Activated CD8-positive, alpha-beta T cell treated with anti-CD3 and anti-CD28 coated beads for 36 hours (primary cell): ENCODE results near the gene SRGAP1. TPM values are rescaled to one million over a fixed set of nuclear protein-coding genes. Genes with fewer than 3 reads are reported as not detected.

Experiments used
- ATAC-seq: fragments of 200-7000 bp; cut with Tn5 transposase; one replicate; pipeline ENCODE4 v1.10.0; 2021; ENCODE audit warnings: mild to moderate bottlenecking, moderate library complexity
- CTCF ChIA-PET: fragments of 350-600 bp; sonication (Branson Sonifier 250); formaldehyde crosslinking; loops from one replicate; lab custom pipeline; 2021; ENCODE audit warnings: antibody characterized with exemption; lab: Charles Lee
- POLR2A ChIA-PET: fragments of 350-600 bp; sonication (Branson Sonifier 250); formaldehyde crosslinking; loops from one replicate; lab custom pipeline; 2021; ENCODE audit warnings: antibody characterized with exemption; lab: Charles Lee
- DNase-seq: peaks from one replicate; pipeline ENCODE4 v3.0.0-alpha.2; 2020
- H3K27ac Mint-ChIP-seq: one replicate; pipeline ENCODE4 v1.8.0; 2021; ENCODE audit warnings: mild to moderate bottlenecking, mixed read lengths
- H3K27me3 Mint-ChIP-seq: one replicate; pipeline ENCODE4 v1.8.0; 2021; ENCODE audit warnings: mixed read lengths
- H3K36me3 Mint-ChIP-seq: one replicate; pipeline ENCODE4 v1.8.0; 2021; ENCODE audit warnings: low read depth, mixed read lengths
- H3K4me1 Mint-ChIP-seq: one replicate; pipeline ENCODE4 v1.8.0; 2021; ENCODE audit warnings: low read depth, mixed read lengths
- H3K4me3 Mint-ChIP-seq: one replicate; pipeline ENCODE4 v1.8.0; 2021; ENCODE audit warnings: mild to moderate bottlenecking, moderate library complexity, mixed read lengths
- H3K9me3 Mint-ChIP-seq: one replicate; pipeline ENCODE4 v1.8.0; 2021; ENCODE audit warnings: mixed read lengths
- CTCF ChIP-seq: fragments of 200-600 bp; IDR thresholded peaks from one replicate; pipeline ENCODE4 v1.8.0; 2022; ENCODE audit warnings: antibody characterized with exemption, mild to moderate bottlenecking
- intact Hi-C: fragments of 100-400 bp; cut with micrococcal nuclease; formaldehyde crosslinking; loops from one replicate; pipeline ENCODE4 v1.10.0; 2022
- total RNA-seq, 2 experiments: library from RNA; stranded (reverse); gene quantifications; one replicate each; pipeline ENCODE4 v1.2.3, GENCODE V29; 2021

Gene SRGAP1
- total RNA-seq, 2 experiments from 2014 or later = 0.02 to 0.07 TPM

GRCh38 chr12:64018524-64018923 lies 174.0 kb downstream of the SRGAP1 start:
- intact Hi-C loops = no loop called here
- TF ChIP-seq CTCF = no peak
- ATAC-seq (no peak), DNase-seq (no peak)
- Mint-ChIP-seq H3K36me3 (no peaks in the 10 kb centered on the region), H3K4me1 (no peaks in the 10 kb centered on the region), H3K9me3 (no peaks in the 10 kb centered on the region), H3K4me3 (no peak overlapping the region), H3K27me3 (peaks cover 1% of the 10 kb centered on the region), H3K27ac (no peak overlapping the region)
- ChIA-PET CTCF (no interaction called here), POLR2A (no interaction called here)

- intact Hi-C loops = no loop called here
- POLR2A ChIA-PET = no interaction called here
- H3K4me1 Mint-ChIP-seq = no peaks in the 10 kb centered on the region
- no peaks in the 10 kb centered on the region for H3K9me3 Mint-ChIP-seq
- peaks cover 1% of the 10 kb centered on the region for H3K27me3 Mint-ChIP-seq
- H3K4me3 Mint-ChIP-seq = no peak overlapping the region
- no peak overlapping the region for H3K27ac Mint-ChIP-seq
- DNase-seq = no peak
- CTCF ChIA-PET = no interaction called here
- TF ChIP-seq CTCF = no peak
- no peaks in the 10 kb centered on the region for H3K36me3 Mint-ChIP-seq
- ATAC-seq = no peak
These were observed 174.6 kb downstream of the SRGAP1 start for GRCh38 chr12:64019101-64019500.

- Mint-ChIP-seq H3K4me1 (no peaks in the 10 kb centered on the region), H3K36me3 (no peaks in the 10 kb centered on the region), H3K4me3 (no peak overlapping the region), H3K27ac (no peak overlapping the region), H3K27me3 (peaks cover 1% of the 10 kb centered on the region), H3K9me3 (no peaks in the 10 kb centered on the region)
- no peak for TF ChIP-seq CTCF
- intact Hi-C loops = no loop called here
- DNase-seq (no peak), ATAC-seq (no peak)
- ChIA-PET CTCF (no interaction called here), POLR2A (no interaction called here)
These were observed 175.2 kb downstream of the SRGAP1 start for GRCh38 chr12:64019654-64020053.

- intact Hi-C loops = no loop called here
- H3K4me1 Mint-ChIP-seq = no peaks in the 10 kb centered on the region
- no peaks in the 10 kb centered on the region for H3K9me3 Mint-ChIP-seq
- H3K36me3 Mint-ChIP-seq = no peaks in the 10 kb centered on the region
- ChIA-PET CTCF (interaction anchor here (1.6 kb wide), 1 partner anchor 231 kb away, joined by 3 read pairs; no protein-coding TSS in a partner anchor), POLR2A (no interaction called here)
- H3K27ac Mint-ChIP-seq = no peak overlapping the region
- TF ChIP-seq CTCF = no peak
- peaks cover 1% of the 10 kb centered on the region for H3K27me3 Mint-ChIP-seq
- ATAC-seq (no peak), DNase-seq (no peak)
- no peak overlapping the region for H3K4me3 Mint-ChIP-seq
These were observed 180.9 kb downstream of the SRGAP1 start for GRCh38 chr12:64025174-64025958.

GRCh38 chr12:64027311-64027710 lies 182.8 kb downstream of the SRGAP1 start:
- no peak overlapping the region for H3K4me3 Mint-ChIP-seq

More at GRCh38 chr12:64027311-64027710, 182.8 kb downstream of the SRGAP1 start:
- CTCF ChIA-PET = no interaction called here
- Mint-ChIP-seq H3K4me1 (no peaks in the 10 kb centered on the region), H3K27ac (no peak overlapping the region), H3K36me3 (no peaks in the 10 kb centered on the region), H3K9me3 (no peaks in the 10 kb centered on the region), H3K27me3 (peaks cover 1% of the 10 kb centered on the region)
- DNase-seq = no peak
- no peak for TF ChIP-seq CTCF
- POLR2A ChIA-PET = interaction anchor here (0.6 kb wide), 1 partner anchor 65 kb away, joined by 3 read pairs; no protein-coding TSS in a partner anchor
- intact Hi-C loops = no loop called here
- ATAC-seq = no peak
